HG03575 (cell line): Measurements from ENCODE around the gene NLRC4.
A peak's percentile ranks its signal among the peaks of the same experiment; 100 is the strongest.
"Not testable (repeated sequence)": the region's sequence is repeated elsewhere in the genome, so short reads cannot be mapped to it uniquely, and the experiment has no call there.

Experiments
- ATAC-seq: cut with Tn5 transposase; IDR thresholded peaks from one replicate; pipeline ENCODE4 v1.9.1; 2021; ENCODE audit not compliant: unreplicated experiment, insufficient number of reproducible peaks, low FRiP score; ENCODE audit errors: extremely low read depth

NLRC4 gene

GRCh38 chr2:32264422-32265105, at the start of gene NLRC4:
Gene NLRC4, minus strand, starts transcription at chr2:32264886. Its CDS starts 8,111 bp downstream, at chr2:32256775.
- peak; percentile 76 for ATAC-seq

- ATAC-seq = no peak
Measured at GRCh38 chr2:32310577-32310976, 45.9 kb upstream of the NLRC4 start.

GRCh38 chr2:32293966-32294562, 29.4 kb upstream of the NLRC4 start:
- not testable (repeated sequence) for ATAC-seq

- not testable (repeated sequence) for ATAC-seq
Measured at GRCh38 chr2:32293493-32293892, 28.8 kb upstream of the NLRC4 start.

GRCh38 chr2:32291746-32292145, 27.1 kb upstream of the NLRC4 start:
- no peak for ATAC-seq

GRCh38 chr2:32290000-32290339, 25.3 kb upstream of the NLRC4 start:
- ATAC-seq = no peak

- no peak for ATAC-seq
Measured at GRCh38 chr2:32289165-32289999, 24.7 kb upstream of the NLRC4 start.

GRCh38 chr2:32284321-32284720, 19.6 kb upstream of the NLRC4 start:
- no peak for ATAC-seq

- no peak for ATAC-seq
Measured at GRCh38 chr2:32278478-32278853, 13.8 kb upstream of the NLRC4 start.

- ATAC-seq = peak; percentile 81
Measured at GRCh38 chr2:32277674-32278477, 13.2 kb upstream of the NLRC4 start, which contains the start of gene YIPF4. Gene YIPF4, plus strand, starts transcription at chr2:32277904. Its CDS starts 252 bp downstream, at chr2:32278156.

- no peak for ATAC-seq
Measured at GRCh38 chr2:32277363-32277673, 12.6 kb upstream of the NLRC4 start.

GRCh38 chr2:32275790-32276189, 11.1 kb upstream of the NLRC4 start:
- not testable (repeated sequence) for ATAC-seq

- ATAC-seq = no peak
Measured at GRCh38 chr2:32274289-32274688, 9.6 kb upstream of the NLRC4 start.

GRCh38 chr2:32272279-32272678, 7.6 kb upstream of the NLRC4 start:
- no peak for ATAC-seq

GRCh38 chr2:32271063-32271462, 6.4 kb upstream of the NLRC4 start:
- ATAC-seq = no peak

GRCh38 chr2:32262105-32262504, 2.6 kb downstream of the NLRC4 start:
- no peak for ATAC-seq

- no peak for ATAC-seq
Measured at GRCh38 chr2:32260376-32260775, 4.3 kb downstream of the NLRC4 start.

- ATAC-seq = no peak
Measured at GRCh38 chr2:32258242-32258641, 6.4 kb downstream of the NLRC4 start.

- ATAC-seq = no peak
Measured at GRCh38 chr2:32250290-32250689, 14.4 kb downstream of the NLRC4 start.
